T-helper 2 cell treated with Interferon-gamma antibody and Interleukin-4, amounts not matched to agents 5 μg/mL and 100 μg/mL, for 36 hours (primary cell): ENCODE results near the gene PCDHGA3.
"Not testable (repeated sequence)": the region's sequence is repeated elsewhere in the genome, so short reads cannot be mapped to it uniquely, and the experiment has no call there.

ENCODE experiments used
- DNase-seq: peaks from one replicate; pipeline ENCODE4 v3.0.0; 2021; ENCODE audit warnings: low spot score
- H3K27ac Mint-ChIP-seq: one replicate; pipeline ENCODE4 v1.8.0; 2021; ENCODE audit warnings: mild to moderate bottlenecking, mixed read lengths
- H3K27me3 Mint-ChIP-seq: one replicate; pipeline ENCODE4 v1.8.0; 2021; ENCODE audit warnings: low read depth, mixed read lengths
- H3K36me3 Mint-ChIP-seq: one replicate; pipeline ENCODE4 v1.8.0; 2021; ENCODE audit warnings: low read depth, mixed read lengths
- H3K4me1 Mint-ChIP-seq: one replicate; pipeline ENCODE4 v1.8.0; 2021; ENCODE audit warnings: low read depth, mixed read lengths
- H3K4me3 Mint-ChIP-seq: one replicate; pipeline ENCODE4 v1.8.0; 2022; ENCODE audit warnings: mild to moderate bottlenecking, moderate library complexity, mixed read lengths
- H3K9me3 Mint-ChIP-seq: one replicate; pipeline ENCODE4 v1.8.0; 2021; ENCODE audit warnings: mixed read lengths

Gene PCDHGA3

DNA sequence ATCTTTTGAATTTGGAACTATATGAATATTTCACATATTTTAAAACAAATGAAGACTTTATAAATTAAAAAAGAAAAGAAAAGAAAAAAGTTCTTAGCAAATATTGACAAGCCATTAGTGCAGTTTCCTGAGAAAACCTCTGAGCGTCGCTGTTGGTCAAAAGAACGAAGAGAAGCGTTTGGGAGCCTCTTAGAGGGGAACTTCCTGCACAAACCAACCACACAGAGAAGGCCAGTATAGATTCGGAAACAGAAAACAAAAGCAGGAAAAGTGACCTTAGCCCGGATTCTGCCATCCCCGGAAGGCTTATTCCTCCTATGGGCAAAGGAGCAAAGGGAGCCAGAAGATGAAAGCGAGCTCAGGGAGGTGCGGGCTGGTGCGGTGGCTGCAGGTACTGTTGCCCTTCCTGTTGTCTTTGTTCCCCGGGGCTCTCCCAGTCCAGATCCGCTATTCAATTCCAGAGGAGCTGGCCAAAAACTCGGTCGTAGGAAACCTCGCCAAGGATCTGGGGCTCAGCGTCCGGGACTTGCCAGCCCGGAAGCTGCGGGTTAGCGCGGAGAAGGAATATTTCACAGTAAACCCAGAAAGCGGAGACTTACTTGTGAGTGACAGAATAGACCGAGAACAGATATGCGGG, 16.3 kb downstream of the PCDHGA3 start, which contains the start of gene PCDHGB2:
Gene PCDHGB2 (plus strand): TSS at position 205 of the 637 bp plus-strand sequence. CDS start 142 bp downstream, at position 347.
- DNase-seq, result no peak
- peaks cover 2% of the 10 kb centered on the region for H3K4me1 Mint-ChIP-seq
- peaks cover 36% of the 10 kb centered on the region for H3K9me3 Mint-ChIP-seq
- H3K4me3 Mint-ChIP-seq, result peak within 1 kb of the TSS; percentile 89
- peaks cover 7% of the 10 kb centered on the region for H3K36me3 Mint-ChIP-seq
- peak within 1 kb of the TSS; percentile 68 for H3K27ac Mint-ChIP-seq
- H3K27me3 Mint-ChIP-seq, result peaks cover 40% of the 10 kb centered on the region

DNA sequence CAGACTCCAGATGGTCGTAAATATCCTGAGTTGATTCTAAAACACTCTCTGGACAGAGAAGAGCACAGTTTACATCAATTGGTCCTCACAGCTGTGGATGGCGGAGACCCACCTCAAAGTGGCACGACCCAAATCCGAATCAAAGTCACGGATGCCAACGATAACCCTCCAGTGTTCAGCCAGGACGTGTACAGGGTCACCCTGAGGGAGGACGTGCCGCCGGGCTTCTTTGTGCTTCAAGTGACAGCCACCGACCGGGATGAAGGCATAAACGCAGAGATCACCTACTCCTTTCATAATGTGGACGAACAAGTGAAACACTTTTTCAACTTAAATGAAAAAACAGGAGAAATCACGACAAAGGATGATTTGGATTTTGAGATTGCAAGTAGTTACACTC, 17.1 kb downstream of the PCDHGA3 start:
- no peak overlapping the region for H3K27ac Mint-ChIP-seq
- H3K4me1 Mint-ChIP-seq, result peaks cover 2% of the 10 kb centered on the region
- no peak overlapping the region for H3K4me3 Mint-ChIP-seq
- H3K9me3 Mint-ChIP-seq, result peaks cover 44% of the 10 kb centered on the region
- peaks cover 48% of the 10 kb centered on the region for H3K27me3 Mint-ChIP-seq
- peaks cover 7% of the 10 kb centered on the region for H3K36me3 Mint-ChIP-seq
- no peak for DNase-seq

DNA sequence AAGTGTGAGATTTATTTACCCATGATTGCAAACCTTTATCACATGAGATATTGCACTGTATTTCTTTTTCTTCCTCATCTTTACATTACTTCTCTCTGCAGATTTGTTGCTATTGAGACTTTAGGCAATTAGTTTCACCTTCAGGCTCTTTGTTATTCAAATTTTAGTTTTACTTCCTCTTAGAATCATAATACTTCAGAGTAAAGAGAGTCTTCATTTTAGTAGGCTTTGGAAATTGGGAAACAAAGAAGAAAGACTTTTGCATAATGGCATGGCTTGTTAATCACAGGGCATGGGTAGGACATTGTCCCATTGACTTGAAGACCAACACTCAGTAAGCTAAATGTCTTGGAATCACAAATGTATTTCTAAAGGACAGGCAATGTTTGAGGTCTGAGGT, 19.1 kb downstream of the PCDHGA3 start:
- Mint-ChIP-seq H3K36me3 (peaks cover 7% of the 10 kb centered on the region), H3K27me3 (peaks cover 51% of the 10 kb centered on the region), H3K4me1 (peaks cover 2% of the 10 kb centered on the region), H3K9me3 (peaks cover 42% of the 10 kb centered on the region), H3K27ac (no peak overlapping the region), H3K4me3 (no peak overlapping the region)
- DNase-seq, result no peak

DNA sequence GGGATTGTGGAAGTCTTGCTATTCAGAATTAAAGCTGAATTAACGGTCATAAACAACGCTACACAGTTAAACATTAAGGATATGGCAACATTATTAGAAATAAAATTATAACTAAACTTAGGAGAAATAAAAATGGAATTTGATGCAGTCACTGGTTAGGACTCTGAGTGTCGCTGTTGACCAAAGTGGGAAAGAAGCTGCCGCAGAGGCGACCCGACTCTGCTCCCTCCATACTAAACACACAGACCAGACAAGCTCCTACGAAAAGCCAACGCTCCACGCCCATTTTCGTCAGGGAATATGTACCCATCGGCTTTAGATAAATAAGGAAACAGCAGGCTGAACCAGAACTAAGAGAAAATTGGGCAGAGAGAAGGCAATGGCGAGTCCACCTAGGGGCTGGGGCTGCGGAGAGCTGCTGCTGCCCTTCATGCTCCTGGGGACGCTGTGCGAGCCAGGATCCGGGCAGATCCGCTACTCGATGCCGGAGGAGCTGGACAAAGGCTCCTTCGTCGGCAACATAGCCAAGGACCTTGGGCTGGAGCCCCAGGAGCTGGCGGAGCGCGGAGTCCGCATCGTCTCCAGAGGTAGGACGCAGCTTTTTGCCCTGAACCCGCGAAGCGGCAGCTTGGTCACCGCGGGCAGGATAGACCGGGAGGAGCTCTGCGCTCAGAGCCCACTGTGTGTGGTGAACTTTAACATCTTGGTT, 20.5 kb downstream of the PCDHGA3 start, which contains the start of gene PCDHGA5:
Gene PCDHGA5 (plus strand): TSS at position 211 of the 709 bp plus-strand sequence. CDS start 169 bp downstream, at position 380.
- peaks cover 2% of the 10 kb centered on the region for H3K4me1 Mint-ChIP-seq
- H3K27ac Mint-ChIP-seq, result no peak within 1 kb of the TSS
- no peak for DNase-seq
- peaks cover 53% of the 10 kb centered on the region for H3K27me3 Mint-ChIP-seq
- peaks cover 42% of the 10 kb centered on the region for H3K9me3 Mint-ChIP-seq
- peaks cover 7% of the 10 kb centered on the region for H3K36me3 Mint-ChIP-seq
- no peak within 1 kb of the TSS for H3K4me3 Mint-ChIP-seq

DNA sequence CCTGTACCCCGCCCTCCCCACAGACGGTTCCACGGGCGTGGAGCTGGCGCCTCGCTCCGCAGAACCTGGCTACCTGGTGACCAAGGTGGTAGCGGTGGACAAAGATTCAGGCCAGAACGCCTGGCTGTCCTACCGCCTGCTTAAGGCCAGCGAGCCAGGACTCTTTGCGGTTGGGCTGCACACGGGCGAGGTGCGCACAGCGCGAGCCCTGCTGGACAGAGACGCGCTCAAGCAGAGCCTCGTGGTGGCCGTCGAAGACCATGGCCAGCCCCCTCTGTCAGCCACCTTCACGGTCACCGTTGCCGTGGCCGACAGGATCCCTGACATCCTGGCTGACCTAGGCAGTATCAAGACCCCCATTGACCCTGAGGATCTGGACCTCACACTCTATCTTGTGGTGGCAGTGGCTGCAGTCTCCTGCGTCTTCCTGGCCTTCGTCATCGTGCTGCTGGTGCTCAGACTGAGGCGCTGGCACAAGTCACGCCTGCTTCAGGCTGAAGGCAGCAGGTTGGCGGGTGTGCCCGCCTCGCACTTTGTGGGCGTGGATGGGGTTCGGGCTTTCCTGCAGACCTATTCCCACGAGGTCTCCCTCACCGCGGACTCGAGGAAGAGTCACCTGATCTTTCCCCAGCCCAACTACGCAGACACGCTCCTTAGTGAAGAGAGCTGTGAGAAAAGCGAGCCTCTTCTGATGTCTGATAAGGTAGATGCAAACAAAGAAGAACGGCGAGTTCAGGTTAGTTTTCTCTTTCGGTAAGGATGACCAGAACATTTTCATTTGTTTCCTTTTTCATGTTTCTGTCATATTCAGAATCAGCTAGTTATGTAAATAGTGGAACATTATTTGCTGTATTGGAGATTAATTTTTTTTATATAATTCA, 22.6 kb downstream of the PCDHGA3 start:
- Mint-ChIP-seq H3K27ac (no peak overlapping the region), H3K9me3 (peaks cover 31% of the 10 kb centered on the region), H3K4me3 (no peak overlapping the region), H3K36me3 (peaks cover 5% of the 10 kb centered on the region), H3K4me1 (peaks cover 2% of the 10 kb centered on the region), H3K27me3 (peaks cover 50% of the 10 kb centered on the region)
- DNase-seq, result no peak

DNA sequence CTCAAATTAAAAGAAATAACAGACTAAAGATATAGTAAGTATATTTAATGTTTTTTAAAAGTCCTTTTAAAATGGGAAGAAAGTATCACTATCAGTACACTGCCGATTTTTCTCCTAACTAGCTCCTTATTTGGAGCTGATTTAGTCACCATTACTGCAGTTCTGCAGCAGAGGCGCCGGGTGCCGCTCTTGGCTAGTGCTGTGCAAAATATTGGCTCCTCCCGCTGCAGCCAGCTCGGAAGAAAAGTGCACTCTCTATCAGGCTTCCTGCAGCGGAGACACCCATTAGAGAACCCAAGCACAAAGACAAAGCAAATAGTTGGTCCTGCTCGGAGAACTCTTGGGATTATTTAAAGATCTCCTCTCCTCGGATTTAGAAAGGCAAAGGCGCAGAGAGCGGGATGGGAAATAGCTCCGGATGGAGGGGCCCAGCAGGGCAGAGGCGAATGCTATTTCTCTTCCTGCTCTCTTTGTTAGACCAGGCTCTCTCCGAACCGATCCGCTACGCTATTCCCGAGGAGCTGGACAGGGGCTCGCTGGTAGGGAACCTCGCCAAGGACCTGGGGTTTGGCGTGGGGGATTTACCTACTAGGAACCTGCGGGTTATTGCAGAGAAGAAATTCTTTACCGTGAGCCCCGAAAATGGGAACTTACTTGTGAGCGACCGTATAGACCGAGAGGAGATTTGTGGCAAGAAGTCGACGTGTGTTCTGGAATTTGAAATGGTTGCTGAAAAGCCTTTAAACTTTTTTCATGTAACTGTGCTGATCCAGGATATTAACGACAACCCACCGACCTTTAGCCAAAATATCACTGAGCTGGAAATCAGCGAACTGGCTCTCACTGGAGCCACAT, 26.6 kb downstream of the PCDHGA3 start, which contains the start of gene PCDHGB3:
Gene PCDHGB3 (plus strand): TSS at position 249 of the 855 bp plus-strand sequence. CDS start 153 bp downstream, at position 402.
- no peak within 1 kb of the TSS for H3K27ac Mint-ChIP-seq
- H3K4me1 Mint-ChIP-seq, result peaks cover 2% of the 10 kb centered on the region
- H3K9me3 Mint-ChIP-seq, result peaks cover 34% of the 10 kb centered on the region
- peaks cover 25% of the 10 kb centered on the region for H3K27me3 Mint-ChIP-seq
- peak within 1 kb of the TSS; percentile 83 for H3K4me3 Mint-ChIP-seq
- DNase-seq, result no peak
- peaks cover 1% of the 10 kb centered on the region for H3K36me3 Mint-ChIP-seq

DNA sequence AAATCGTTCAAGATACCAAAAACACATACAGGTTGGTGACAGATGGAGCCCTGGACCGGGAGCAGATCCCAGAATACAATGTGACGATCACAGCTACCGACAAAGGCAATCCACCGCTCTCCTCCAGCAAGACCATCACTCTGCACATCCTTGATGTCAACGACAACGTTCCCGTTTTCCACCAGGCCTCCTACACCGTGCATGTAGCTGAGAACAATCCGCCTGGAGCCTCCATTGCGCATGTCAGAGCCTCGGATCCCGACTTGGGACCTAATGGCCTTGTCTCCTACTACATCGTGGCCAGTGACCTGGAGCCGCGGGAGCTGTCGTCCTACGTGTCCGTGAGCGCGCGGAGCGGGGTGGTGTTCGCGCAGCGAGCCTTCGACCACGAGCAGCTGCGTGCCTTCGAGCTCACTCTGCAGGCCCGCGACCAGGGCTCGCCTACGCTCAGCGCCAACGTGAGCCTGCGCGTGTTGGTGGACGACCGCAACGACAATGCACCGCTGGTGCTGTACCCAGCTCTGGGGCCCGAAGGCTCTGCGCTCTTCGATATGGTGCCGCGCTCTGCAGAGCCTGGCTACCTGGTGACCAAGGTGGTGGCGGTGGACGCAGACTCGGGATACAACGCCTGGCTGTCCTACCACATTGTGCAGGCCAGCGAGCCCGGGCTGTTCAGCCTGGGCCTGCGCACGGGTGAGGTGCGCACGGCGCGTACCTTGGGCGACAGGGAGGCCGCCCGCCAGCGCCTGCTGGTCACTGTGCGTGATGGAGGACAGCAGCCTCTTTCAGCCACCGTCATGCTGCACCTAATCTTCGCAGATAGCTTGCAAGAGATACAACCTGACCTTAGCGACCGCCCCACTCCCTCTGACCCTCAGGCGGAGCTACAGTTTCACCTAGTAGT, 28.2 kb downstream of the PCDHGA3 start:
- Mint-ChIP-seq H3K4me3 (no peak overlapping the region), H3K9me3 (peaks cover 34% of the 10 kb centered on the region), H3K4me1 (peaks cover 2% of the 10 kb centered on the region), H3K36me3 (peaks cover 1% of the 10 kb centered on the region), H3K27me3 (peaks cover 14% of the 10 kb centered on the region), H3K27ac (no peak overlapping the region)
- no peak for DNase-seq

DNA sequence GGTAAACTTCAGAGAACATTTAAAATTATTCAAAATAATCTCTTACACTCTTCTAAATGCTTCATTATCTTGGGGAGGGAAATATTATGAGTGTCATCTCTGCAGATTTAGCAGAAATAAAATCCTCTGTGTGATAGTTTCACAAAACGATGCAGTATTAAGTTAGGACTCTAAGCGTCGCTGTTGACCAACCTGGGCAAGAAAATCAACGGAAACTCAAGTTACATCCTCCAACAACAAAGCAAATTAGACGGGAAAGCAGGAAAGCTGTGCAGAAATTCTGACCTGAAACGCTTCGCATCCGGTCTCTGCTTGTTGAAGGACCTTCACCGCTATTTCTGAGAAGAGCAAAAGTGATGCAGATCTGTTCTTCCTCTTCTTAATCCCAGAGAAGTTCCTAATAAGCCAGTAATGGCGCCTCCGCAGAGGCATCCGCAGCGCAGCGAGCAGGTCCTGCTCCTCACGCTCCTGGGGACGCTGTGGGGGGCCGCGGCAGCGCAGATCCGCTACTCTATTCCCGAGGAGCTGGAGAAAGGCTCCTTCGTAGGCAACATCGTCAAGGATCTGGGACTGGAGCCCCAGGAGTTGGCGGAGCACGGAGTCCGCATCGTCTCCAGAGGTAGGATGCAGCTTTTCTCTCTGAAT, 30.2 kb downstream of the PCDHGA3 start, which contains the start of gene PCDHGA6:
Gene PCDHGA6 (plus strand): TSS at position 219 of the 645 bp plus-strand sequence. CDS start 193 bp downstream, at position 412.
- Mint-ChIP-seq H3K36me3 (peaks cover 1% of the 10 kb centered on the region), H3K4me1 (peaks cover 2% of the 10 kb centered on the region), H3K4me3 (no peak within 1 kb of the TSS), H3K27ac (no peak within 1 kb of the TSS), H3K27me3 (peaks cover 12% of the 10 kb centered on the region), H3K9me3 (peaks cover 34% of the 10 kb centered on the region)
- DNase-seq, result no peak

DNA sequence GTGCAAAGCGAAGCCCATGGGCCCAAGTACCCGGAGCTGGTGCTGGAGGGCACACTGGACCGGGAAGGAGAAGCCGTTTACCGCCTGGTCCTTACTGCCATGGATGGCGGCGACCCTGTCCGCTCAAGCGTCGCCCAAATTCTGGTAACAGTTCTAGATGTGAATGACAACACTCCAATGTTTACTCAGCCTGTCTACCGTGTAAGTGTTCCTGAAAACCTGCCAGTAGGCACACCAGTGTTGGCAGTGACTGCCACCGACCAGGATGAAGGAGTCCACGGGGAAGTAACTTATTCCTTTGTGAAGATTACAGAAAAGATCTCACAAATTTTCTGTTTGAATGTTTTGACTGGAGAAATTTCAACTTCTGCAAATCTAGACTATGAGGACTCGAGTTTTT, 31.0 kb downstream of the PCDHGA3 start:
- H3K4me1 Mint-ChIP-seq, result peaks cover 2% of the 10 kb centered on the region
- H3K27ac Mint-ChIP-seq, result no peak overlapping the region
- no peak overlapping the region for H3K4me3 Mint-ChIP-seq
- DNase-seq, result no peak
- peaks cover 12% of the 10 kb centered on the region for H3K27me3 Mint-ChIP-seq
- peaks cover 34% of the 10 kb centered on the region for H3K9me3 Mint-ChIP-seq
- peaks cover 1% of the 10 kb centered on the region for H3K36me3 Mint-ChIP-seq

DNA sequence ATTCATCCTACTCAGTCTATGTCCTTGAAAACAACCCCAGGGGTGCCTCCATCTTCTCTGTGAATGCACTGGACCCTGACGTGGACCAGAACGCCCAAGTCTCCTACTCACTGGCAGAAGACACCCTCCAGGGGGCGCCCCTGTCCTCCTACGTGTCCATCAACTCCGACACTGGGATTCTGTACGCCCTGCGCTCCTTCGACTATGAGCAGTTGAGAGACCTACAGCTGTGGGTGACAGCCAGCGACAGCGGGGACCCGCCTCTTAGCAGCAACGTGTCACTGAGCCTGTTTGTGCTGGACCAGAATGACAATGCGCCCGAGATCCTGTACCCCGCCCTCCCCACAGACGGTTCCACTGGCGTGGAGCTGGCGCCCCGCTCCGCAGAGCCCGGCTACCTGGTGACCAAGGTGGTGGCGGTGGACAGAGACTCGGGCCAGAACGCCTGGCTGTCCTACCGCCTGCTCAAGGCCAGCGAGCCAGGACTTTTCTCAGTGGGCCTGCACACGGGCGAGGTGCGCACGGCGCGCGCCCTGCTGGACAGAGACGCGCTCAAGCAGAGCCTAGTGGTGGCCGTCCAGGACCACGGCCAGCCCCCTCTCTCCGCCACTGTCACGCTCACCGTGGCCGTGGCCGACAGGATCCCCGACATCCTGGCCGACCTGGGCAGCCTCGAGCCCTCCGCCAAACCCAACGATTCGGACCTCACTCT, 32.0 kb downstream of the PCDHGA3 start:
- not testable (repeated sequence) for H3K4me3 Mint-ChIP-seq, H3K4me1 Mint-ChIP-seq, H3K36me3 Mint-ChIP-seq, H3K27ac Mint-ChIP-seq, H3K27me3 Mint-ChIP-seq, DNase-seq
- peaks cover 34% of the 10 kb centered on the region for H3K9me3 Mint-ChIP-seq

DNA sequence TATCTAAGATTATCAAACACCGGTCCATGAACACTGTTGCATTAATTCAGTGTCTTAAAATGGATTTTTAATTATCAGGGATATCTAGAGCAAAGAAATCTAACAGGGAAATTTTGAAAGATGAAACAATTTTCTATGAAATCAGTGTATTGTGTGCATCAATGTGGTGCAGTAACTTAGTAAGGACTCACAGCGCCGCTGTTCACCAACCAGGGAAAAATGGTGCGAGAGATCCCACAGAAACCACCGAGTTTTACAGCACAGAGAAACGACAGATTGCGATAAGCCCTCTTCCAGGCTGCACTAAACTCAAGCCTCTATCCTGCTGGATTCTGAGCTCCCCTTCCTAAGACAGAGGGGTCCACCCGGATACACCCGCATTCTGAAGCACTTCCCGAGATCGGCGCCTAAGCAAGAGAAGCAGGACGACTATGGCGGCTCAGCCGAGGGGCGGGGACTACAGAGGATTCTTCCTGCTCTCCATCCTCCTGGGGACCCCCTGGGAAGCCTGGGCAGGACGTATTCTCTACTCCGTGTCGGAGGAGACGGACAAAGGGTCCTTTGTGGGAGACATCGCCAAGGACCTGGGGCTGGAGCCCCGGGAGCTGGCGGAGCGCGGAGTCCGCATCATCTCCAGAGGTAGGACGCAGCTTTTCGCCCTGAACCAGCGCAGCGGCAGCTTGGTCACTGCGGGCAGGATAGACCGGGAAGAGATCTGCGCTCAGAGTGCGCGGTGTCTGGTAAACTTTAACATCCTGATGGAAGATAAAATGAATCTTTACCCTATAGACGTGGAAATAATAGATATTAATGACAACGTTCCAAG, 39.1 kb downstream of the PCDHGA3 start, which contains the start of gene PCDHGA7:
Gene PCDHGA7 (plus strand): TSS at position 274 of the 826 bp plus-strand sequence. CDS start 158 bp downstream, at position 432.
- Mint-ChIP-seq H3K9me3 (peaks cover 18% of the 10 kb centered on the region), H3K27me3 (peaks cover 26% of the 10 kb centered on the region)

More for the DNA sequence above, 39.1 kb downstream of the PCDHGA3 start, which contains the start of gene PCDHGA7:
- Mint-ChIP-seq H3K27ac (no peak within 1 kb of the TSS), H3K4me3 (peak within 1 kb of the TSS; percentile 79), H3K36me3 (no peaks in the 10 kb centered on the region), H3K4me1 (no peaks in the 10 kb centered on the region)
- no peak for DNase-seq
